Activated CD4-positive, alpha-beta T cell treated with anti-CD3 and anti-CD28 coated beads, Interleukin-2, amount 10 ng/mL, durations not matched to agents 7 days and 5 days (primary cell): ENCODE data around the gene CHKA. TPM values are rescaled to one million over a fixed set of nuclear protein-coding genes. Genes with fewer than 3 reads are reported as not detected.
A peak's percentile ranks its signal among the peaks of the same experiment; 100 is the strongest.
"Not testable (repeated sequence)": the region's sequence is repeated elsewhere in the genome, so short reads cannot be mapped to it uniquely, and the experiment has no call there.

Experiments
- CTCF ChIA-PET: fragments of 350-600 bp; sonication (Branson Sonifier 250); formaldehyde crosslinking; loops from one replicate; lab custom pipeline; 2021; ENCODE audit warnings: antibody characterized with exemption; lab: Charles Lee
- POLR2A ChIA-PET: fragments of 350-600 bp; sonication (Branson Sonifier 250); formaldehyde crosslinking; loops from one replicate; lab custom pipeline; 2021; ENCODE audit warnings: antibody characterized with exemption; lab: Charles Lee
- DNase-seq: peaks from one replicate; pipeline ENCODE4 v3.0.0-alpha.2; 2020
- H3K27ac Mint-ChIP-seq: one replicate; pipeline ENCODE4 v1.8.0; 2021; ENCODE audit warnings: mild to moderate bottlenecking, moderate library complexity, mixed read lengths
- H3K27me3 Mint-ChIP-seq: one replicate; pipeline ENCODE4 v1.8.0; 2021; ENCODE audit warnings: mixed read lengths
- H3K36me3 Mint-ChIP-seq: one replicate; pipeline ENCODE4 v1.8.0; 2021; ENCODE audit warnings: low read depth, mixed read lengths
- H3K4me1 Mint-ChIP-seq: one replicate; pipeline ENCODE4 v1.8.0; 2021; ENCODE audit warnings: mixed read lengths
- H3K4me3 Mint-ChIP-seq: one replicate; pipeline ENCODE4 v1.8.0; 2021; ENCODE audit warnings: mild to moderate bottlenecking, moderate library complexity, mixed read lengths
- H3K9me3 Mint-ChIP-seq: one replicate; pipeline ENCODE4 v1.8.0; 2021; ENCODE audit warnings: mixed read lengths
- total RNA-seq, 2 experiments: library from RNA; stranded (reverse); gene quantifications; one replicate each; pipeline ENCODE4 v1.2.3, GENCODE V29; 2021

CHKA gene
- total RNA-seq, 2 experiments from 2014 or later: 4.5 to 6.3 TPM

GRCh38 chr11:68096962-68097361 lies 24.2 kb downstream of the CHKA start:
- POLR2A ChIA-PET: no interaction called here
- H3K27ac Mint-ChIP-seq: no peak overlapping the region
- no peak overlapping the region for H3K4me3 Mint-ChIP-seq

GRCh38 chr11:68093565-68093964 lies 27.6 kb downstream of the CHKA start:
- ChIA-PET CTCF (interaction anchor here (0.5 kb wide), 1 partner anchor 114 kb away, joined by 3 read pairs; no protein-coding TSS in a partner anchor), POLR2A (no interaction called here)
- Mint-ChIP-seq H3K36me3 (no peaks in the 10 kb centered on the region), H3K4me1 (peaks cover 5% of the 10 kb centered on the region), H3K9me3 (no peaks in the 10 kb centered on the region), H3K4me3 (no peak overlapping the region), H3K27ac (no peak overlapping the region), H3K27me3 (no peaks in the 10 kb centered on the region)
- DNase-seq: no peak

More at GRCh38 chr11:68096962-68097361, 24.2 kb downstream of the CHKA start:
- no peaks in the 10 kb centered on the region for H3K27me3 Mint-ChIP-seq
- CTCF ChIA-PET: no interaction called here
- H3K36me3 Mint-ChIP-seq: no peaks in the 10 kb centered on the region
- peaks cover 17% of the 10 kb centered on the region for H3K4me1 Mint-ChIP-seq
- H3K9me3 Mint-ChIP-seq: no peaks in the 10 kb centered on the region
- no peak for DNase-seq

- H3K36me3 Mint-ChIP-seq, H3K27ac Mint-ChIP-seq, H3K9me3 Mint-ChIP-seq, POLR2A ChIA-PET, CTCF ChIA-PET, H3K27me3 Mint-ChIP-seq, H3K4me1 Mint-ChIP-seq, H3K4me3 Mint-ChIP-seq, DNase-seq: not testable (repeated sequence)
Observed at GRCh38 chr11:68092946-68093345, 28.2 kb downstream of the CHKA start.

- Mint-ChIP-seq H3K9me3 (no peaks in the 10 kb centered on the region), H3K27ac (no peak overlapping the region), H3K4me3 (no peak overlapping the region), H3K36me3 (no peaks in the 10 kb centered on the region), H3K4me1 (peaks cover 5% of the 10 kb centered on the region), H3K27me3 (no peaks in the 10 kb centered on the region)
- DNase-seq: no peak
- ChIA-PET CTCF (interaction anchor here (2.1 kb wide), 1 partner anchor 137 kb away, joined by 5 read pairs; no protein-coding TSS in a partner anchor), POLR2A (no interaction called here)
Observed at GRCh38 chr11:68092411-68092810, 28.8 kb downstream of the CHKA start.

GRCh38 chr11:68090706-68091105 lies 30.5 kb downstream of the CHKA start:
- Mint-ChIP-seq H3K27ac (no peak overlapping the region), H3K27me3 (no peaks in the 10 kb centered on the region), H3K36me3 (no peaks in the 10 kb centered on the region), H3K9me3 (no peaks in the 10 kb centered on the region), H3K4me1 (peaks cover 5% of the 10 kb centered on the region), H3K4me3 (no peak overlapping the region)
- ChIA-PET POLR2A (no interaction called here), CTCF (interaction anchor here (0.6 to 2.1 kb wide), 2 partner anchors 19 to 135 kb away, joined by 3 to 5 read pairs; no protein-coding TSS in a partner anchor)
- no peak for DNase-seq

GRCh38 chr11:68090287-68090686 lies 30.9 kb downstream of the CHKA start:
- H3K27ac Mint-ChIP-seq: no peak overlapping the region
- no peaks in the 10 kb centered on the region for H3K9me3 Mint-ChIP-seq
- ChIA-PET POLR2A (no interaction called here), CTCF (no interaction called here)
- no peak for DNase-seq
- peaks cover 5% of the 10 kb centered on the region for H3K4me1 Mint-ChIP-seq
- no peak overlapping the region for H3K4me3 Mint-ChIP-seq
- H3K36me3 Mint-ChIP-seq: no peaks in the 10 kb centered on the region
- H3K27me3 Mint-ChIP-seq: no peaks in the 10 kb centered on the region

- CTCF ChIA-PET: interaction anchor here (0.5 kb wide), 1 partner anchor 60 kb away, joined by 3 read pairs; no protein-coding TSS in a partner anchor
- POLR2A ChIA-PET: no interaction called here
Observed at GRCh38 chr11:68089679-68090078, 31.5 kb downstream of the CHKA start.

GRCh38 chr11:68083517-68083916 lies 37.7 kb downstream of the CHKA start:
- Mint-ChIP-seq H3K27ac (no peak overlapping the region), H3K9me3 (no peaks in the 10 kb centered on the region), H3K4me3 (no peak overlapping the region), H3K27me3 (no peaks in the 10 kb centered on the region), H3K36me3 (no peaks in the 10 kb centered on the region), H3K4me1 (no peaks in the 10 kb centered on the region)
- CTCF ChIA-PET: no interaction called here
- POLR2A ChIA-PET: no interaction called here
- no peak for DNase-seq

More at GRCh38 chr11:68089679-68090078, 31.5 kb downstream of the CHKA start:
- no peak for DNase-seq
- Mint-ChIP-seq H3K9me3 (no peaks in the 10 kb centered on the region), H3K36me3 (no peaks in the 10 kb centered on the region), H3K27me3 (no peaks in the 10 kb centered on the region), H3K4me3 (no peak overlapping the region), H3K27ac (no peak overlapping the region), H3K4me1 (peaks cover 5% of the 10 kb centered on the region)

- DNase-seq: no peak
- Mint-ChIP-seq H3K9me3 (no peaks in the 10 kb centered on the region), H3K4me1 (no peaks in the 10 kb centered on the region), H3K4me3 (no peak overlapping the region), H3K27me3 (no peaks in the 10 kb centered on the region), H3K36me3 (no peaks in the 10 kb centered on the region), H3K27ac (no peak overlapping the region)
- CTCF ChIA-PET: no interaction called here
- POLR2A ChIA-PET: no interaction called here
Observed at GRCh38 chr11:68082481-68082880, 38.7 kb downstream of the CHKA start.

- ChIA-PET POLR2A (no interaction called here), CTCF (no interaction called here)
- DNase-seq: no peak
- Mint-ChIP-seq H3K36me3 (no peaks in the 10 kb centered on the region), H3K27me3 (no peaks in the 10 kb centered on the region), H3K4me1 (no peaks in the 10 kb centered on the region), H3K27ac (no peak overlapping the region), H3K4me3 (no peak overlapping the region), H3K9me3 (no peaks in the 10 kb centered on the region)
Observed at GRCh38 chr11:68081691-68082090, 39.5 kb downstream of the CHKA start.

- Mint-ChIP-seq H3K4me1 (no peaks in the 10 kb centered on the region), H3K27ac (no peak overlapping the region), H3K9me3 (no peaks in the 10 kb centered on the region), H3K27me3 (no peaks in the 10 kb centered on the region), H3K36me3 (no peaks in the 10 kb centered on the region), H3K4me3 (no peak overlapping the region)
- DNase-seq: no peak
- POLR2A ChIA-PET: no interaction called here
- CTCF ChIA-PET: no interaction called here
Observed at GRCh38 chr11:68080860-68081259, 40.3 kb downstream of the CHKA start.

GRCh38 chr11:68077617-68078582 lies 43.3 kb downstream of the CHKA start:
- CTCF ChIA-PET: no interaction called here
- POLR2A ChIA-PET: no interaction called here
- no peaks in the 10 kb centered on the region for H3K36me3 Mint-ChIP-seq
- DNase-seq: no peak
- H3K27me3 Mint-ChIP-seq: no peaks in the 10 kb centered on the region
- peak overlapping the region; percentile 5 for H3K27ac Mint-ChIP-seq
- H3K4me1 Mint-ChIP-seq: no peaks in the 10 kb centered on the region
- no peaks in the 10 kb centered on the region for H3K9me3 Mint-ChIP-seq
- H3K4me3 Mint-ChIP-seq: no peak overlapping the region

GRCh38 chr11:68076371-68077042 lies 44.7 kb downstream of the CHKA start:
- no peaks in the 10 kb centered on the region for H3K4me1 Mint-ChIP-seq
- H3K27ac Mint-ChIP-seq: no peak overlapping the region
- no peaks in the 10 kb centered on the region for H3K9me3 Mint-ChIP-seq
- H3K4me3 Mint-ChIP-seq: no peak overlapping the region
- H3K27me3 Mint-ChIP-seq: no peaks in the 10 kb centered on the region
- ChIA-PET CTCF (no interaction called here), POLR2A (no interaction called here)
- DNase-seq: no peak
- no peaks in the 10 kb centered on the region for H3K36me3 Mint-ChIP-seq
